Activated CD4-positive, alpha-beta T cell treated with anti-CD3 and anti-CD28 coated beads, Interleukin-2, amount 10 ng/mL, durations not matched to agents 7 days and 5 days (primary cell): ENCODE measurements around the gene TROAP. TPM values are rescaled to one million over a fixed set of nuclear protein-coding genes. Genes with fewer than 3 reads are reported as not detected.

Experiments used
- CTCF ChIA-PET: fragments of 350-600 bp; sonication (Branson Sonifier 250); formaldehyde crosslinking; loops from one replicate; lab custom pipeline; 2021; ENCODE audit warnings: antibody characterized with exemption; lab: Charles Lee
- POLR2A ChIA-PET: fragments of 350-600 bp; sonication (Branson Sonifier 250); formaldehyde crosslinking; loops from one replicate; lab custom pipeline; 2021; ENCODE audit warnings: antibody characterized with exemption; lab: Charles Lee
- DNase-seq: peaks from one replicate; pipeline ENCODE4 v3.0.0-alpha.2; 2020
- H3K27ac Mint-ChIP-seq: one replicate; pipeline ENCODE4 v1.8.0; 2021; ENCODE audit warnings: mild to moderate bottlenecking, moderate library complexity, mixed read lengths
- H3K27me3 Mint-ChIP-seq: one replicate; pipeline ENCODE4 v1.8.0; 2021; ENCODE audit warnings: mixed read lengths
- H3K36me3 Mint-ChIP-seq: one replicate; pipeline ENCODE4 v1.8.0; 2021; ENCODE audit warnings: low read depth, mixed read lengths
- H3K4me1 Mint-ChIP-seq: one replicate; pipeline ENCODE4 v1.8.0; 2021; ENCODE audit warnings: mixed read lengths
- H3K4me3 Mint-ChIP-seq: one replicate; pipeline ENCODE4 v1.8.0; 2021; ENCODE audit warnings: mild to moderate bottlenecking, moderate library complexity, mixed read lengths
- H3K9me3 Mint-ChIP-seq: one replicate; pipeline ENCODE4 v1.8.0; 2021; ENCODE audit warnings: mixed read lengths
- total RNA-seq, 2 experiments: library from RNA; stranded (reverse); gene quantifications; one replicate each; pipeline ENCODE4 v1.2.3, GENCODE V29; 2021

The TROAP gene
- total RNA-seq, 2 experiments from 2014 or later, result 111 to 115 TPM

DNA sequence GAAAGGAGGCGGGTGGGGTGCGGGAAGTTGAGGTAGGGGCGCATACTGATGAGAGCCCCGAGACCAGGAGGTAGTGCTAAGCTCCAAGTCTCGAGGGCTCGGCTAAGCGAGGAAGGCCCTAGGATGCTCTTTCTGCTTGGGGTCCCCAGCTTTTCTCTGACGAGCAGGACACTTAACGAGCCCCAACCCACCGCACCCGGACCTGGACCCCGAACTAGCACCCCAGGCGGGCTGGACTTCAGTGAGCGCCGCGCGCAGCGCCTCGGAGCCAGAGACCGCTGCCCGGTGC, 18.7 kb downstream of the TROAP start:
- H3K4me1 Mint-ChIP-seq, result peaks cover 34% of the 10 kb centered on the region
- POLR2A ChIA-PET, result no interaction called here

DNA sequence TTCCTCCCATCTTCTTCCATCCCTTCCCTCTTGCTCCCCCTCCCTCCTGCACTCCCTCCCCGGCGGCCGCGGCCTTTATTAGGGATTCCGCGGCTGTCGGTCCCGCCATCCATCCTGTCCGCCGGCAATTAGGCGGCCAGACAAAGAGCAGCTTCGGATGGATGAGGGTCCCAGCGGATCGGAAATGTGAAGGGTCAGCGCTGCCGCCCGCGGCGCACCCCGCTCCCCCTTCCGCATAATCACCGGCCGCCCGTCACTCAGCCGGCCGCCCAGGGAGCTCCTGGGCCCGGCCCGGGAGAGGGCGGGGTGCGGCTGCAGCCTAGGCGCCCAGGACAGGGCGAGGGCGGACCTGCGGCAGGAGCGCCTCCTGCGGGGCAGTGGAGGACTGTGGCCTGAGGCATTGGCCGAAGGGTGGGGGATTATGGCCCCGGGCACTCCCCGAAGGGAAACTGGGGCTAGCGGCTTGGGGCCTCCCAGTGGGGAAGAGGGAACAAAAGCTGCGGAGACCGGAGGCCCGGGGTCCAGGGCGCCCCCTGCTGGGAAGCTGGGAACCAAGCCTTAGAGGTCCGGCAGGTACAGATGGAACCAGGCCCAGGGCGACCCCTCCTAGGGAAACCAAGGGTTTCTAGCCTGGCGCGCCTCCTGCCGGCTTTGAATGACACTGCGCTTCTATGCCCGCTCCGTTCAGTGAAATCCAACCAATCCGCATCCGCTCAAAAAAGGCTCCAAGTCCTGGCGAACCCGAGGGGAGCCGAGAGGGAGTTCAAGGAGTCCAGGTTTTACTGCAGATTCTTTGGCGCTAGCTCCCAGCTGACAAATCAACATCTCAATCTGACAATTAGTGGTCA, 19.2 kb downstream of the TROAP start:
- peak; percentile 75 for DNase-seq
- ChIA-PET CTCF (interaction anchor here (0.6 to 4.0 kb wide), 25 partner anchors 10 to 287 kb away, joined by 3 to 32 read pairs (median 4); partner anchors contain the start of genes PRPH, SPATS2 and TROAP), POLR2A (no interaction called here)
- Mint-ChIP-seq H3K27me3 (peaks cover 89% of the 10 kb centered on the region), H3K9me3 (no peaks in the 10 kb centered on the region), H3K36me3 (no peaks in the 10 kb centered on the region), H3K4me1 (peaks cover 34% of the 10 kb centered on the region), H3K27ac (no peak overlapping the region), H3K4me3 (peak overlapping the region; percentile 27)

More for the DNA sequence above, 18.7 kb downstream of the TROAP start:
- CTCF ChIA-PET, result interaction anchor here (0.8 to 4.0 kb wide), 21 partner anchors 9 to 286 kb away, joined by 3 to 32 read pairs (median 4); partner anchors contain the start of genes PRPH, SPATS2 and TROAP
- no peaks in the 10 kb centered on the region for H3K36me3 Mint-ChIP-seq
- DNase-seq, result no peak
- H3K27ac Mint-ChIP-seq, result no peak overlapping the region
- no peaks in the 10 kb centered on the region for H3K9me3 Mint-ChIP-seq
- peaks cover 89% of the 10 kb centered on the region for H3K27me3 Mint-ChIP-seq
- H3K4me3 Mint-ChIP-seq, result peak overlapping the region; percentile 13

DNA sequence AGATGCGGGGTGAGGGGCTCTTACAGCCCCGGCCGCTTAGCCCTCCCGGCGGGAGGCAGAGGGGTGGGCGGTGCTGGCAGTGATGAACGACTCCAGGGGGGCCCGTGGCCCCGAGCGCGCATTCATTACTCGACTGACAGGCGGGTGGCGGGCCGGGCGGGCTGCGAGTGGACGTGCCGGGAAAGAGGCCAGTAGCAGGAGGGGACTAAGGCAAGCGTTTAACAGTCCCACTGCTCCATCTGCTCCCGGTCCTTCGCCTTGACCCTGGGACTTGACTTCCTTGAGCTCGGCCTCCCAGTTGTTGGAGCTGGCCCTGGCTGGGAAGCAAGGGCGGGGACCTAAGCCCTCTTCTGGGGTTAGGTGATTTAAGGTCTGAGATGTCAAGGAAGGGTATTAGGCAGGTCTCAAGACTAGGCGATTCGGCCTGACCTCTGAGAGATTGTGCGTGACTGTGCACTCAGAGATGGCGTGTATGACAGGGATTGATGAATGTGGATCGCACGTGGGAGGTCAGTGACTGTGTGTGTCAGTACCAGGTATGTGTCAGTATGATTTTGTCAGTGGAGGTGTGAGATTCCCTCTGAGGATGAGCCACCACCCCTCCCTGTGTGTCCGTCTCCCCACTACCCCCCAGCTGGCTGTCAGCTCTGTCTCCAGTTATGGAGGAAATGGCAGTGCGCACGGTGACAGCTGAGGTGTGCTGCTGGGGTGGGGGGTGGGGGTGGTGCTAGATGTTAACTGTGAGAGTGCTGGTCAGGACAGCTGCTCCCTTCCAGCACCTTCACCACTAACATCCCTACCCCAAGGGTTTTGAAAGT, 20.1 kb downstream of the TROAP start:
- ChIA-PET POLR2A (no interaction called here), CTCF (interaction anchor here (0.6 to 4.0 kb wide), 16 partner anchors 11 to 1707 kb away, joined by 3 to 32 read pairs (median 6); partner anchors contain the start of genes PRPH, SPATS2 and TROAP)
- H3K9me3 Mint-ChIP-seq, result no peaks in the 10 kb centered on the region
- peaks cover 27% of the 10 kb centered on the region for H3K4me1 Mint-ChIP-seq
- H3K4me3 Mint-ChIP-seq, result peak overlapping the region; percentile 27
- H3K27ac Mint-ChIP-seq, result no peak overlapping the region
- no peaks in the 10 kb centered on the region for H3K36me3 Mint-ChIP-seq
- DNase-seq, result no peak
- H3K27me3 Mint-ChIP-seq, result peaks cover 85% of the 10 kb centered on the region

DNA sequence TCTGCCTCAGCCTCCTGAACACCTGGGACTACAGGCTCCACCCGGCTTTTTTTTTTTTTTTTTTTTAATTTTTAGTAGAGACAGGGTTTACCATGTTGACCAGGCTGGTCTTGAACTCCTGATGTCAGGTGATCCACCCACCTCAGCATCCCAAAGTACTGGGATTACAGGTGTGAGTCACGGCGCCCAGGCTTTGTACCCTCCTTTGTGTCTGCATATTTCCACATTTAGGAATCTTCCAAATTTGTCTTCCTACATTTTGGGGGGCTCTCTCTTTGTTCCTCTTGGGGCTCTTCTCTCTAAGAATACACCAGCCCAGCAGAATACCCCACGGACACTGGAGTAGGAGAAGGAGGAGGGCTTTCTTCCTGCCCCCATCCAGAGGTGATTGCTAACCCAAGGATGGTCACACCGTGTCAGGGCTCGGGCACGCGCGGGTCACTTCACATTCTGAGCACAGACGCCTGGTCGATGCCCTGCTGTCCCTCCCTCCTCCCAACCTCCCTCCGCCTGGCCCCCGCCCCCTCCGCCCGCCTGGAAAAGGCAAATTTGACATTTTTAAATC, 21.5 kb downstream of the TROAP start:
- no peak overlapping the region for H3K4me3 Mint-ChIP-seq
- CTCF ChIA-PET, result interaction anchor here (3.9 to 4.0 kb wide), 2 partner anchors 12 to 48 kb away, joined by 30 to 32 read pairs; partner anchors contain the start of gene PRPH
- POLR2A ChIA-PET, result no interaction called here
- H3K4me1 Mint-ChIP-seq, result peaks cover 27% of the 10 kb centered on the region
- H3K27ac Mint-ChIP-seq, result no peak overlapping the region
- peaks cover 81% of the 10 kb centered on the region for H3K27me3 Mint-ChIP-seq
- DNase-seq, result no peak
- no peaks in the 10 kb centered on the region for H3K9me3 Mint-ChIP-seq
- H3K36me3 Mint-ChIP-seq, result no peaks in the 10 kb centered on the region

DNA sequence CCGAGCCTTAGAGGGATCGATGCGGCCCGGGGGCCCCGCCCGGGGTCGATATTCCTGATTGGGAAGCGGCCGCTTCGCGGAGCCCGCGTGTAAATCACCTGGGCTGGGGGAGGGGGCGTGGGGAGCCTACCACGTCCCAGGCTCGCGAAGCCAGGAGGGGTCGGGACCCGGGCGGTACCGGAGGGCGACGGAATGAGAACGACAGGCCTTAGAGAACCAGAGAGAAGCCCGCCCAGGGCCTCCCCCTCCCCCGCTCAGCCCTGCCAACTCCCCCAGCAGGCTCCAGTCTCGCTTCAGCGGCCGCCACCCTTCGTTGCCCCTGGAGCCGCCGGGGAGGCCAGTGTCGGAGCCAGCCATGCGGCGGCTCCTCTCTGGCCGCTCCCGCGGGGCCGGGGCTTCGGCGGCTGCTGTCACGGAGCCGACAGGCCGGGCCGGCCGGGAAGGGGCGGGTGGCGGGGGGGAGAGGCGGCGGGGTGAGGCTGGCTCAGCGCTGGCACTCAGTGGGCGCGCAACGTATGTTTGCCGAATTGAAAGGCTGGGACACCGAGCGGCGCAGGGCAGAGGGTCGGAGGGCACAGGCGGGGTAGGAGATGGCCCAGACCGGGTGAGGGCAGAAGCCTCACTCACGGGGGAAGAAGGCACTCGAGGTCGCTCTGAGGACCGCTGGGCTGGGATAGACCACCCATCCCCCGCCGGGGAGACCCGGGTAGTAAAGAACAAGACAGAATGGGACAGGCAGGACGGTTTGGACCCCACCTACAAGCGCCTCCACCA, 22.2 kb downstream of the TROAP start:
- Mint-ChIP-seq H3K4me1 (peaks cover 27% of the 10 kb centered on the region), H3K27ac (no peak overlapping the region), H3K27me3 (peaks cover 79% of the 10 kb centered on the region), H3K4me3 (no peak overlapping the region), H3K9me3 (no peaks in the 10 kb centered on the region), H3K36me3 (no peaks in the 10 kb centered on the region)
- ChIA-PET POLR2A (no interaction called here), CTCF (interaction anchor here (2.5 to 4.7 kb wide), 4 partner anchors 13 to 167 kb away, joined by 22 to 47 read pairs (median 35); partner anchors contain the start of gene PRPH)
- DNase-seq, result no peak

DNA sequence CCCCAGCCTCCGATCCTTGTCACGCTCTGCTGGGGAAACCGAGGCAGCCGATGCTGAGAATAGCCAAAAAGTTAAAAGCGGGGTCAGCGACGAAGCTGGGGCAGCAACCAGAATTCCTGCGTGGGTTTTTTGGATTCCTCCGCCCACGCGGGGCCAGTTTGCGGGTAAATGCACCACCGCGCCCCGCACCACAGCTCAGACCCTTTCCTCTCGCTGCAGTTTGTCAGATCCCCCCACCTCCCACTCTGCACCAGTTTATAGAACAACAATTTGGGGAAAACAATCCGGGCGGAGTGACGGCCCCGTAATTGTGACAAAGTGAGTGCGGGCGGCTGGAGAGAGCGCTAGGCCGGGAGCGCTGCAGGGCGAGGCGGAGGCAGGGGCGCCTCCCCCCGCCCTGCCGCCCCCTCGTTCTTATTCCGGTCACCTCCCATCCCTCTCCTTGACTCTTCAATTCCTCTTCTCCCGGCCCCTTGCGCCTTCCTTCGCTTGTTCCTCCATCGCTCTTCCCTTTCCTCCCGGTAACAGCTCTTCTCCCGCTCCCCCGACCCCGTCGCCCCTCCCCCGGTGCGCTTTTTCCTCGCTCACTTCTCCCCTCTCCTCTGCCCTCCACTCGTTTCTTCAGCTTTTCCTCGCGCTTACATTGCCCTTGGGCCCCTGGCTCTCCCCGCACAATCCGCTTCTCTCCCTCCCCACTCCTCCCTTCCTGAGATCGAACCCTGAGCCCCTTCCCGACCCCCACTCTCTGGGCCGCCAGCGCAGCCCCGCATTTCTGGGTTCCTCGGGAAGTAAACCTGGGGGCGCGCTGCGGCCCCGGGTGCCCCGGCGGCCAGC, 23.0 kb downstream of the TROAP start:
- ChIA-PET POLR2A (no interaction called here), CTCF (interaction anchor here (0.5 to 4.7 kb wide), 14 partner anchors 9 to 268 kb away, joined by 3 to 47 read pairs (median 14); partner anchors contain the start of genes C1QL4, PRPH, SPATS2 and TROAP)
- H3K36me3 Mint-ChIP-seq, result no peaks in the 10 kb centered on the region
- no peak overlapping the region for H3K4me3 Mint-ChIP-seq
- peaks cover 27% of the 10 kb centered on the region for H3K4me1 Mint-ChIP-seq
- H3K9me3 Mint-ChIP-seq, result no peaks in the 10 kb centered on the region
- no peak for DNase-seq
- H3K27ac Mint-ChIP-seq, result no peak overlapping the region
- H3K27me3 Mint-ChIP-seq, result peaks cover 75% of the 10 kb centered on the region

DNA sequence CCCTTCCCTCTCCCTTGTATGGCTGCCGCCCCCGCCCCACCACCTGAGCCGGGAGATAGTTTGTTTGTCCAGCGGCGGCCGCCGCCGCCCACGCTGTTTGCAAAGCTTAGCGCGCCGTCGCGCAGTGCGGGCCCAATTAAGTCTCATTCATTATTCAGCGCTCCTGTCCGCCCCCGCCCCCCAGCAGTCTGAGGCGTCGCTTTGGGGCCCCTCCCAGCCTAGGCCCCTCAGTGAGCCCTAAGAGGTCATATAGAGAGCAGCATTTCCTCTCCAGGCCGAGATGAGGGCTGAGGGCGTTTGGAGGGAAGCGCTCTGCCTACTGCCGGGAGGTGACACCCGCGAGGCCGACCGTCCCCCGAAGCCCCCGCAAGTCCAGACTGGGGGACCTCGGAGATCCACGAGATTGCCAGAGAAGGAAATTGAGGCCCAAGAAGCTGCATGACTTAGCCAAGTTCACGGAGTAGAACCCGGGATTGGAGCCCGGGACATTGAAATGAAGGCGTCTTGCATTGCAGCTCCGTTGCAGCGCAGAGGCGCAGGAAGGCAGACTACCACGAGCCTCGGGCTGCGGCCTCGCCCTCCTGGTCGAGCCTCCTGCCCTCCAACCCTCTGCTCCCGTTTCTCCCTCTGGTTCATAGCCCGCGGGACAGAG, 23.7 kb downstream of the TROAP start, which contains the start of gene DNAJC22:
TSS of gene DNAJC22 (plus strand) at position 230 of the 652 bp plus-strand sequence. CDS start 1,985 bp downstream, outside the sequence.
- ChIA-PET POLR2A (no interaction called here), CTCF (interaction anchor here (0.5 to 4.7 kb wide), 21 partner anchors 9 to 268 kb away, joined by 3 to 47 read pairs (median 7); partner anchors contain the start of genes C1QL4, PRPH, SPATS2 and TROAP)
- H3K9me3 Mint-ChIP-seq, result no peaks in the 10 kb centered on the region
- H3K4me3 Mint-ChIP-seq, result peak within 1 kb of the TSS; percentile 48
- H3K27ac Mint-ChIP-seq, result no peak within 1 kb of the TSS
- peaks cover 27% of the 10 kb centered on the region for H3K4me1 Mint-ChIP-seq
- H3K36me3 Mint-ChIP-seq, result no peaks in the 10 kb centered on the region
- DNase-seq, result peak; percentile 30
- peaks cover 69% of the 10 kb centered on the region for H3K27me3 Mint-ChIP-seq

DNA sequence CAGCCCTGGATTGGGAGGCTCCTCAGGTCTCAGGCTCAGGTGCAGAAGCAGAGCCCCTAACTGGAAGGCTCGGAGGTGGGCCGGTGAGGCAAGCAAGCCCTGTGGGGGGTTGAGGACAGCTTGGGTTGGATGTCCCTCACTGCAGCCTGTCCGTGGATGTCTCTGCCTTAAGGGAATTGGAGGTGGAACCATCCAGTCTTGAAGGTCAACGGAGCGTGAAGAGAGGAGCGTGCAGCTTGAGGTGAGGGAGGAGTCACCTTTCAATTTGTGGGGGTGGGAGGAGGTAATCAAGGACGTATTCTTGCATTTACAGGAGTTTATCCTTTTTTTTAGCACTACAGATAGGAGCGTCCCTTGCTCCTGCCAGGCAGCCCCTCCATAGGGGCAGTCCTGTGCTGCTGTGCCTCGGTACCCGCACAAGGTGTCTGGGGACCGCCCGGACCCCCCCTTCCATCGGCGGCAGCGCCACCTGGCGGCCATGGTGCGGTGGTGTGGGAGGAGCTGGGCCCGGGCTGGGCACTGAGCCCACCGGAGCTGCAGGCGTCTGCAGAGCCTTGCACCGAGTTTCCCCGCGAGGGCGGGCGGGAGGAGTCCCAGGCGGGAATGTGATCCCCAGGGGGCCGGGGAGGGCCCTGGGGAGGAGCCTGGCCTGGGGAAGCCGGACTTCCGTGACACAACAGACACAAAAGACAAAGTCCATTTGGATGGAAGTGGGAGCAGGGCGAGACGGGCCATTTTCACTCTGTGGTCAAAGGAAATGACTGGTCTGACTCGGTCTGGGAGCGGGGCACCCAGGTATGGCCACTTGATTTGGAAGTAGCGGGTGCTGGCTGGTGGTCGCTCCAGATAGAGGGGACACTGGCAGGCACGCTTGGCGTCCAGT, 24.5 kb downstream of the TROAP start:
- H3K4me1 Mint-ChIP-seq, result peaks cover 25% of the 10 kb centered on the region
- ChIA-PET CTCF (interaction anchor here (0.6 to 4.7 kb wide), 32 partner anchors 8 to 877 kb away, joined by 3 to 47 read pairs (median 5); partner anchors contain the start of genes C1QL4, CERS5, PRPH and SPATS2), POLR2A (interaction anchor here (0.6 kb wide), 1 partner anchor 56 kb away, joined by 6 read pairs; no protein-coding TSS in a partner anchor)
- peak overlapping the region; percentile 48 for H3K4me3 Mint-ChIP-seq
- no peak overlapping the region for H3K27ac Mint-ChIP-seq
- no peaks in the 10 kb centered on the region for H3K36me3 Mint-ChIP-seq
- H3K9me3 Mint-ChIP-seq, result no peaks in the 10 kb centered on the region
- DNase-seq, result peak; percentile 75
- H3K27me3 Mint-ChIP-seq, result peaks cover 66% of the 10 kb centered on the region

DNA sequence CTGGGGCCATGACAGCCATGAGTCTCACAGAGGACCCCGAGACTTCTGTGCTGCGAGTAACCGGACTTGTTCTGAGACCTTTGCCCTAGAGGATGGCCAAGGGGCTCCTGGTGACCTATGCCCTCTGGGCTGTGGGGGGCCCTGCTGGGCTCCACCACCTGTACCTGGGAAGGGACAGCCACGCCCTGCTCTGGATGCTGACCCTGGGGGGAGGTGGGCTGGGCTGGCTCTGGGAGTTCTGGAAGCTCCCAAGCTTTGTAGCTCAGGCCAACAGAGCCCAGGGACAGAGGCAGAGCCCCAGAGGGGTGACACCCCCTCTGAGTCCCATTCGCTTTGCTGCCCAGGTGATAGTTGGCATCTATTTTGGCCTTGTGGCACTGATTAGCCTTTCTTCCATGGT, 25.7 kb downstream of the TROAP start:
- H3K36me3 Mint-ChIP-seq, result no peaks in the 10 kb centered on the region
- DNase-seq, result no peak
- H3K9me3 Mint-ChIP-seq, result no peaks in the 10 kb centered on the region
- H3K27me3 Mint-ChIP-seq, result peaks cover 67% of the 10 kb centered on the region
- H3K4me3 Mint-ChIP-seq, result no peak overlapping the region
- no peak overlapping the region for H3K27ac Mint-ChIP-seq
- CTCF ChIA-PET, result interaction anchor here (3.1 to 4.7 kb wide), 4 partner anchors 9 to 164 kb away, joined by 17 to 47 read pairs (median 35); partner anchors contain the start of genes PRPH and TROAP
- H3K4me1 Mint-ChIP-seq, result peaks cover 15% of the 10 kb centered on the region
- POLR2A ChIA-PET, result no interaction called here

DNA sequence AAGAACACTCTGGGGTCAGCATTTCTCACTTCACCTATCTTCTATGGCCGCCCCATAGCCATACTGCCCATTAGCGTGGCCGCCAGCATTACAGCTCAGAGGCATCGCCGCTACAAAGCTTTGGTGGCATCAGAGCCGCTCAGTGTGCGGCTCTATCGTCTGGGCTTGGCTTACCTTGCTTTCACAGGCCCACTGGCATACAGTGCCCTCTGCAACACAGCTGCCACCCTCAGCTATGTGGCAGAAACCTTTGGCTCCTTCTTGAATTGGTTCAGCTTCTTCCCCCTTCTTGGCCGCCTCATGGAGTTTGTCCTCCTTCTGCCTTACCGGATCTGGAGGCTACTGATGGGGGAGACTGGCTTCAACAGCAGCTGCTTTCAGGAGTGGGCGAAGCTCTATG, 26.2 kb downstream of the TROAP start:
- Mint-ChIP-seq H3K27me3 (peaks cover 63% of the 10 kb centered on the region), H3K36me3 (no peaks in the 10 kb centered on the region)

More for the DNA sequence above, 26.2 kb downstream of the TROAP start:
- H3K27ac Mint-ChIP-seq, result no peak overlapping the region
- ChIA-PET CTCF (interaction anchor here (1.5 to 4.7 kb wide), 4 partner anchors 8 to 219 kb away, joined by 3 to 47 read pairs (median 26); partner anchors contain the start of genes PRPH and TROAP), POLR2A (no interaction called here)
- H3K9me3 Mint-ChIP-seq, result no peaks in the 10 kb centered on the region
- H3K4me1 Mint-ChIP-seq, result peaks cover 15% of the 10 kb centered on the region
- no peak for DNase-seq
- H3K4me3 Mint-ChIP-seq, result no peak overlapping the region
